Measurements from ENCODE around the gene RAI1. TPM values are rescaled to one million over a fixed set of nuclear protein-coding genes. Genes with fewer than 3 reads are reported as not detected.

The RAI1 gene
- total and polyA plus RNA-seq, 12 donors, result 4.2 to 37.3 (median 26.9) TPM

- Histone ChIP-seq H3K27ac (peak overlapping the region in 2 of 5 donors; percentile 20 to 56), H3K36me3 (replicated peaks in 1 of 2) (no peaks in the 10 kb centered on the region)
- intact Hi-C loops (cut with DNase I), result no loop called here
These were observed 21.3 kb downstream of the RAI1 start for GRCh38 chr17:17702449-17703139.

GRCh38 chr17:17703140-17703919, 22.1 kb downstream of the RAI1 start:
- peak in 4 of 7 donors; percentile 50 to 71 (median 62) for DNase-seq
- H3K4me3 ChIP-seq, result no peak overlapping the region
- WGBS, 4 donors, result 31 to 43% (median 35%) methylated on average over 13 to 14 of the region's 14 CpGs
- intact Hi-C loops (cut with DNase I), result no loop called here
- H3K4me1 ChIP-seq (replicated peaks in 1 of 2), result peaks cover 26 to 61% of the 10 kb centered on the region in 2 donors
- H3K9me3 ChIP-seq (replicated peaks in 1 of 3), result no peaks in the 10 kb centered on the region
- H3K36me3 ChIP-seq (replicated peaks in 1 of 2), result no peaks in the 10 kb centered on the region
- peak overlapping the region in 2 of 5 donors; percentile 20 to 56 for H3K27ac ChIP-seq
- TF ChIP-seq POLR2A (IDR thresholded peaks at IDR 0.05), result no peak
- TF ChIP-seq CTCF (IDR thresholded peaks at IDR 0.05), result peak in 1 of 6 experiments; percentile 6
- H3K27me3 ChIP-seq, result no peaks in the 10 kb centered on the region

More at GRCh38 chr17:17702449-17703139, 21.3 kb downstream of the RAI1 start:
- no peaks in the 10 kb centered on the region for H3K9me3 ChIP-seq (replicated peaks in 1 of 3)
- H3K4me1 ChIP-seq (replicated peaks in 1 of 2), result peaks cover 26 to 61% of the 10 kb centered on the region in 2 donors
- no peak for TF ChIP-seq POLR2A (IDR thresholded peaks at IDR 0.05)
- TF ChIP-seq CTCF (IDR thresholded peaks at IDR 0.05), result no peak
- no peak overlapping the region for H3K4me3 ChIP-seq
- 55 to 81% (median 60%) methylated on average over 6 to 10 of the region's 10 CpGs for WGBS, 4 donors
- peak in 3 of 7 donors; percentile 43 to 78 (median 57) for DNase-seq
- no peaks in the 10 kb centered on the region for H3K27me3 ChIP-seq

GRCh38 chr17:17704931-17705330, 23.7 kb downstream of the RAI1 start:
- Histone ChIP-seq H3K4me3 (no peak overlapping the region), H3K27me3 (no peaks in the 10 kb centered on the region), H3K9me3 (replicated peaks in 1 of 3) (no peaks in the 10 kb centered on the region), H3K4me1 (replicated peaks in 1 of 2) (peaks cover 15 to 45% of the 10 kb centered on the region in 2 donors), H3K27ac (peak overlapping the region in 1 of 5 donors; percentile 6), H3K36me3 (replicated peaks in 1 of 2) (no peaks in the 10 kb centered on the region)
- no peak for DNase-seq
- TF ChIP-seq POLR2A (IDR thresholded peaks at IDR 0.05), result no peak
- no peak for TF ChIP-seq CTCF (IDR thresholded peaks at IDR 0.05)
- 96 to 100% (median 98%) methylated on average over 2 of the region's 2 CpGs for WGBS, 4 donors
- intact Hi-C loops (cut with DNase I), result no loop called here

Data from adrenal gland (tissue), 12 donors.